D721Med (cell line): ENCODE results near the gene FAM177A1.

Experiments
- DNase-seq: peaks from one replicate; pipeline ENCODE4 v3.0.0; 2011; ENCODE audit warnings: low spot score; ENCODE audit not compliant: insufficient read length
- FAIRE-seq: peaks from 2 replicates; lab custom pipeline; 2011; peaks lifted over from hg19 to GRCh38; lab: Jason Lieb, UNC
- CTCF ChIP-seq: IDR thresholded peaks from 2 replicates; pipeline ENCODE4 v1.5.1; 2012; ENCODE audit warnings: mild to moderate bottlenecking, control low read depth; ENCODE audit not compliant: insufficient read depth; ENCODE audit errors: missing control alignments

Gene FAM177A1

GRCh38 chr14:35068238-35069012 is 22.4 kb downstream of the FAM177A1 start:
- FAIRE-seq (no peak), DNase-seq (no peak)
- no peak for TF ChIP-seq CTCF

- TF ChIP-seq CTCF: no peak
- DNase-seq: no peak
- no peak for FAIRE-seq
These were observed 26.2 kb downstream of the FAM177A1 start for GRCh38 chr14:35072226-35072625.

DNA sequence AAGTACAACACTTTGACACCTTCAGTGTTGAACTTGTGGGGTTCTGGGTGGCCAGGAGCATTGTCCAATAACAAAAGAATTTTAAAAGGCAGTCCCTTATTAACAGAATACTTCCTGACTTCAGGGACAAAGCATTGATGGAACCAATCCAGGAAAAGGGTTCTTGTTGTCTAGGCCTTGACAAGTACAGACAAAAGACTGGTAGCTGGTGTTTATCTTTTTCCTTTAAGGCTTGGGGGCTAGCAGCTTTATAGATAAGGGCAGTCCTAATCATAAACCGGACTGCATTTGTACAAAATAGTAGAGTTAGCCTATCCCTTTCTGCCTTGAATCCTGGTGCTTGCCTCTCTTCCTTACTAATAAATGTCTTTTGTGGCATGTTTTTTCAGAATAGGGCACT is 27.4 kb downstream of the FAM177A1 start:
- TF ChIP-seq CTCF: no peak
- DNase-seq (no peak), FAIRE-seq (no peak)

- no peak for FAIRE-seq
- TF ChIP-seq CTCF: no peak
- DNase-seq: no peak
These were observed 32.0 kb downstream of the FAM177A1 start for GRCh38 chr14:35078082-35078481.

DNA sequence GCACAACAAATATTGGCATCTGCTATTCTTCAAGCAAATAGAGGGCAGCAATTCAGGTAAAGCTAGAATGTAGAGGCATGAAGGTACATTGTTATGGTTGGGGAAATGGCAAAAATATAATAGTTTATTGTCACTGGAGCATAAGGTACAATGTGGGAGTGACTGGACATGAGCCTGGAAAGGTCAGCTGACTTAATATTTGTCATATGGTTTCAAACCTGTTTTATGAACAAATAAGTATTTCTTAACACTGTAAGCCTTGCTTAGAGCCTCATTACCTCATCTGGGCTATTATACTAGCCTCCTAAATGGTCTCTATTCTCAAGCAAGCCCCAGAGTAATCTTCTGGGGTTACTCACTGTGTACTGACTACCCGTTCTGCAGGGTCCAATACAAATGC is 33.7 kb downstream of the FAM177A1 start:
- FAIRE-seq (no peak), DNase-seq (no peak)
- TF ChIP-seq CTCF: no peak

GRCh38 chr14:35083530-35084150 is 37.6 kb downstream of the FAM177A1 start:
- TF ChIP-seq CTCF: no peak
- no peak for FAIRE-seq
- no peak for DNase-seq

DNA sequence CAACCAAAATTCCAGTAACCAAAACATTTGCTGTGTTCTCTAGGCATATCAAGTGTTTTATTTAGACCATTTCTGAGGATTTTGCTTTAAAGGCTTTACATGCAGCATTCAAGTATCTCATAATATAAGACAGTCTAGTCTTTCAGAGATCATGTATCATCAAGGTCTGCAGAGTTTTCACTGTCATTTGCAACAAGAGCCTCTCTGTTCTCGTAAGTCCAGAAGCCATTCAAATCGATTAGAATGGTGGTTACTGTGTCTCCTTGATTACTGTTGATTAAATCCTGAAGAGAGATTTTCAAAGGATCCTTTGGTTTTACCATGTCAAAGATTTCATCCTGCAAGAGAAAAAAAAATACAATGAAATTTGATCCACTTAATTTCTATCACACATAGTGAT is 39.4 kb downstream of the FAM177A1 start:
- FAIRE-seq (no peak), DNase-seq (no peak)
- no peak for TF ChIP-seq CTCF
